HG02973 (cell line): Measurements from ENCODE around the gene GUCY1A1.

ENCODE experiments used
- ATAC-seq: cut with Tn5 transposase; IDR thresholded peaks from one replicate; pipeline ENCODE4 v1.9.1; 2021; ENCODE audit warnings: moderate library complexity; ENCODE audit not compliant: unreplicated experiment

GUCY1A1 gene

DNA sequence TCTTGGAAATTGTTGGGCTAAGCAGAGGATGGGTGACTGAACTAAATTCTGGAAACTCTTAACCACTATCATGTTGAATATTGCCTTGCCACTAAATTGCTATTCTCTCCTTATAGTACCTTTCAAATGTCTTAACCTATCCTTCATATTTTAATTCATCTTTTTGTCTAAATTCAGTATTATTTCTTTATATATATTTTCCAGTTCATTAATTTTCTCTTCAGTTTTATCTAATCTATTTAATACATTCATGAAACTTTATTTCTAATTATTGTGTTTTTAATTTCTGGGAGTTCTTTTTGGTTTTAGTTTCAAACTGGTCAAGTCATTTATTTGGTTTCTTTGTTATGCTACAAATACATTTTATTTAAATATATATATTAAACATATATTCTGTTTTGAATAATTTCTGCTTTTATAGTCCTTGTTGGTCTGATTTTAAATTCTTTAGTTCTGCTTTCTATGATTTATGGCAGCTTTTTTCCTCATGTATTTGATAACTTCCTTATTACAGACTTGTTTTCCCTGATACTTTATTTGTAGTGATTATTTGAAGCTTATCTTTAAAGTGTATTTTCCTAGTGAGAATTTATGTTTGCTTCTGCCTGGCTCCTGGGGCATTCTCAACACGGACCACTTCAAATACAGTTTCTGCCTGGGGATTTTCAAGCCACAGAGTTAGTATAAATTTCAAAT is 8.5 kb upstream of the GUCY1A1 start:
- no peak for ATAC-seq

DNA sequence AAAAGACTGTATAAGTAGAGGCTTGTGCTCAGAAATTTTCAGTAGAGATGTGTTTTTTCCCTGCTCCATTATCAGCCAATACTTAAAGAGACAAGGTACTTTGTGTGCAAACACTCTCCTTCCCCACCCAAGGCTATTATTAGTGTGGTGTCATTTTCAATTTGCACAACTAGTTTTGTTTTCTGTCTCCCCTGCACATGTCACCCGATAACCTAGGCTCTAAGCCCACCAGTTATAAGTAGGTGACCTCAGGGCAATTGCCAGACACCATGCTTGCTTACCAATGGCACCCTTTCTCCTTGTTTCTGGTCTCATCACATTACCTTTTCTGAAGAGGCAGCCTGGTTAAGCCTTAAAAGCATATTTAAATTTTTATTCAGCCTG is 8.0 kb upstream of the GUCY1A1 start:
- ATAC-seq, result no peak

DNA sequence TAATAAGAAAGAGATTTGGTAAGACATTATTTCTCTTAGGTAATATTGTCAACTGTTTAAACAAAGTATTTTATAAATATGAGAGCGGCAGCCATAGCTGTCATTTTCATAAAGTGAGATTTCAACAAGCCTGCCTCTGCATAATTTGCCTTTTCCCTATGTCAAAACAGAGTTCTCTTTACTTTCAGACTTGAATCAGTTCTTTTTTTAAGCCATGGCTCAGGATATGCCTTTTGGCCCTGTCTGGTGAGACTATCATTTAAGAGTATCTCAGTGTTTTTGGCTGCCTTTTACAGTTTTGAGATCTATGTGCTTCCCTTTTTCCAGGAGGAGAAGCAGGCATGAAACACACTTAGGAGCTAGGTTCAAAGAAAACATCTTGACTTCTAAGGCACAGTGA is 7.5 kb upstream of the GUCY1A1 start:
- ATAC-seq, result no peak

DNA sequence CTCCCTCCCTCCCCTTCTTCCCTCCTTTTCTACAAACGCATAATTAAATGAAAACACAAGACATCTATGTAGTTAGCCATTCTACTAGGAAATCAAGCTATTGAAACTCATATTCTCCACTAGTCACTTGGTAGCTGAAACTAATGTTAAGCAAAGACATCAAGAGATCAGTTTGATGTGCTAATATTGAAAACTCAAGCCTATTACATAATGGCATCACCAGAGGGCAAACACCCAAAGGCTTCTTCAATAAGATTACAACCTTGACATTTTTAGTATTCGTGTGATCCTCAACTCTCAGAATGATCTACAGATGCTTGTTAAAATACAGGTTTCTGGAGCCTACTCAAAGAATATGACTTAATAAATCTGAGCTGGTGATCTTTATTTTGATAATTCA is 6.2 kb upstream of the GUCY1A1 start:
- ATAC-seq, result no peak

DNA sequence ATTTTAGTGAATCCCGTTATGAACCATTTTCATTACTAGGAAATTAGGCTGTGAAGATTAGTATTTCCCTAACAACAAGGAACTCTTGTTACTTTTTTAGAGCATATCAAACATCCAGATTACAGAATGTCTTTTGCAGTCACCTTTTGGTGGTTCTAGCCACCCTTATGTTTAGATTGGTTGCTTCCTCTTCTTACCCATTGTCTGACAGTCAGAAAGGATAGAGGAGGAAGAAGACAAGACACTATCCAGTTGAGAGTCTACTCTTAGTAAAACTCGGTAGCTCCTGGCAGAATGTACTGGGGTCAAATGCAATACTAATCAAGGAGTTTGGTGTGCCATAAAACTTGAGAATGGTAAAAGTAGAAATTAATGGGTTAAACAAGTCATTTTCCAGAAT is 1.6 kb upstream of the GUCY1A1 start:
- no peak for ATAC-seq

DNA sequence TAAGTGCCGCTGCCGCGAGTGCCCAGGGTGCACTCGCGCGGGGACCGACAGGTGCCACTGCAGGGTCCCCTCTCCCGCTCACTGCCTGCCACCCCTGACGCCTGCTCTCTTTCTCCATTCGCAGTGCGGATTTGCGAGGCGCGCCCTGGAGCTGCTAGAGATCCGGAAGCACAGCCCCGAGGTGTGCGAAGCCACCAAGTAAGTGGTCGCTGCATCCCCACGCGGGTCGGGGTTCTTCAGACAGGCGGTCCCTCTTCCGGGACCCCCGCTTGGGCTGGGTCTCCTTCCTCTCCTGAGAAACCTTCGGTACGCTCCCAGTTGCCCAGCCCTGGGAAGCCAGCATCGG is 547 bp downstream of the GUCY1A1 start:
- ATAC-seq, result peak; percentile 61

DNA sequence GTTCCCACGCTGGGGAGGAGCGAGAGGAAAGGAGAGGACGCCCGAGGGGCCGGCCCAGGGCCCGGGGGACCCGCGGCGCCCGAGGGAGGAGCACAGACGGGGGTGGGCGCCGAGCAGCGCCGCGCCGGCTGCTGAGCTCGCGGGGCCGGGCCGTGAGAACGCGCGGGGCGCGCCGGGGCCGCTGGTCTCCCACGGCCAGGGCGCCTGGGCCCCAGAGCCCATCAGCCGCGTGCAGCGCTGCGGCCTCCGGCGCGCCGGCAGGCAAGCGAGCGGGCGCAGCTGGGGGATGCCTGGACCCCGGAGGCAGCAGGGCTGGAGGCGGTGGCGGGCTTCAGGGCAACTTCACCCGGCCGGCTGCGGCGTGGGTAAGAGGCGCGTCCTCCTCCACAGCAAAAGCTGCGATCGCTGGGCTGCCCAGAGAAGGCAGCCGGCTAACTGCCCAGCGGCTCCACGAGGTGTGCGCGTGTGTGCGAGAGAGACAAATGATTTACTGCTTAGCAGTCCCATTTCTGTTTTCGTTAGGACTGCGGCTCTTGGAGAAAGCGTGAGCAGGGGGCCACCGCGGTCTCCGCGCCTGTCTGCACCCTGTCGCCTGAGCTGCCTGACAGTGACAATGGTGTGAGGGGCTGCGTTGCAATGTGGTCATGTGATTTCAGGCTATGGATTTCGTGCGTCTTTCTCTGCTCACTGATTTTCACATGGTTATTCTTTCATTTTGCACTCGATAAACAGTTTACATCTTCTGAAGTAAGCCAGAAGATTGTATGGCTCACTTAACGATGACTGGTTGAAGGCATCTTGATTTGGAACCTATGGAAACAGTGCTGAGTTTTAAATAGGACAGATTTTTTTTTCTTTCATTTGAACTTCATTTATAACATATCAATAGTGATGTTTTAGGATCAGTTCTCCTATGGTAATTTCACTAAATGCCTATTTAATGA is 1.2 kb downstream of the GUCY1A1 start:
- ATAC-seq, result peak; percentile 43

DNA sequence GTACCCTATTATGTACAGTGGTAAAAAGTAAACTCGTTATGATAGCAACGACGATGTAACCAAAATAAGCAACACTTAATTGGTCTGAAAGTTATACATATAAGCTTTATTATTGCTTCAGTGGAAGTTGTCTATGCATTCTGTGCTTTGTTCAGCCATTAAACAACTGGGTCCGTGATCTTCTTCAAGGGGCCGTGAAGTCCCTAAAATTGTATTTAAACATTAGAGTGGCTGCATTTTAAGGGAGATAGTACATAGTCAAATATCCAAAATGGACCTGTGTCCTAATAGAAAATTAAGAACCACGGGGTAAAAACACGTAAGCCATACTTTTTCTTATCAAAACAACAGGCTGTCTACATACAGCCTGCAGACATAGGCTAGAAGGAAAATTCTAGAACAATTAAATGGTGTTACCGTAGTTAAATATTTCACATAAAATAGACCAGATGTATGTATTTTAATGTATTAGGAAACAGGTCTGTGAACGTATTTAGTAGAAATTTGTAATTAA is 2.1 kb downstream of the GUCY1A1 start:
- ATAC-seq, result no peak

DNA sequence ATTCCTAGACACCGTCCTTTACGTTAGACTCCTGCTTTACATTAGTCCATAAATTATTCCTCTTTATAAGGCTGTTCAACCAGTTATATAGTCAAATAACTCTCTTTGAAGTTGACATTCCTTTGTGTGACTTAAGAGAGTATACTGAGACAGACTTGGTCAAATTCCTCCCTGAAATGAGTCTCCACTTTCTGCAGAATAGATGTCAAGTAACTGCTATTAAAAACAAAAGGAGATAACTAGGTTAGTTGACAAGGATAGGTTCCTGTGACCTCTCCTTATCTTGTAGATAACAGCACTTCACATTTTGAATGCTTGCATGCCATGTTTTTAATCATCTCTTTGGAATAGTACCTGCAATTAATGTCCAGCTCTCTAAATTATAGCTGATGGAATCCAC is 5.7 kb downstream of the GUCY1A1 start:
- ATAC-seq, result no peak

DNA sequence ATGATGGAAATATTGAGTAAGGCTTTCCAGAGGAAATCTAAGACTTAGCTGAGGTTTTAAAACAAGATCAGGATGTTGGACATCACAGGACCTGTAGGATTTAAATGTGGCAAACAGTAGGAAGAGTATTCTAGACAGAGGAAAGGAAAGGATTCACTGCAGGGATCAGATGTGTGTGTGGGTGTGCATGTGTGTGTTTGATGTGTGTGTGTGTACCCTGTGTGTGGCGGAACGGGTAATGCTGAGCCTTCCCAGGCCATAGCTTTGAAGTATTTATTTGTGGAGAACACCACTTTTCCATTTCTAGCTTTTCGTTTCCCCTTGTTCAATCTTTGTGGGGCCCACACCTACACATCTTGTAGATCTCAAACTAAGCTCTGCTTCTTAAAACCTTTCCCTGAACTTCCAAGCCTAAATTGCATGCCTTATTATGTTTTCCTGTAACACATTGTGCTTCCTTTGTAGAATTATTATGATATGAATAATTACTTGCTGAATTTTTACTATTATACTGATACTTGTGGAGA is 6.9 kb downstream of the GUCY1A1 start:
- no peak for ATAC-seq

DNA sequence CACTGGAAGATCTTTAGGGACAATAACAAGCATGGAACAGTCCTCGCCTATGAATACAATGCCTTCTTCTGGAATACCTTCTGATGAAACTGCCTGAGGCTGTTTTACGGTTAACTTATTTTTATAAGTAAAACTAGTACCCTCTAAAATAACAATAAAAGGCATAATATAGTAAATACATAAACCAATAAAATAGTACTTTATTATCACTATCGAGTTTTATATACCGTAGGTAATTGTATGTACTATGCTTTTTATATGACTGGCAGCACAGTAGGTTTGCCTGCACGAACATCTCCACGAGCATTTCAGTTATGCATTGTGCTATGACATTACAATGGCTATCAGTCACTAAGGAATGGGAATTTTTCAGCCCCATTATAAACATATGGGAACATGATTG is 8.0 kb downstream of the GUCY1A1 start:
- ATAC-seq, result no peak

DNA sequence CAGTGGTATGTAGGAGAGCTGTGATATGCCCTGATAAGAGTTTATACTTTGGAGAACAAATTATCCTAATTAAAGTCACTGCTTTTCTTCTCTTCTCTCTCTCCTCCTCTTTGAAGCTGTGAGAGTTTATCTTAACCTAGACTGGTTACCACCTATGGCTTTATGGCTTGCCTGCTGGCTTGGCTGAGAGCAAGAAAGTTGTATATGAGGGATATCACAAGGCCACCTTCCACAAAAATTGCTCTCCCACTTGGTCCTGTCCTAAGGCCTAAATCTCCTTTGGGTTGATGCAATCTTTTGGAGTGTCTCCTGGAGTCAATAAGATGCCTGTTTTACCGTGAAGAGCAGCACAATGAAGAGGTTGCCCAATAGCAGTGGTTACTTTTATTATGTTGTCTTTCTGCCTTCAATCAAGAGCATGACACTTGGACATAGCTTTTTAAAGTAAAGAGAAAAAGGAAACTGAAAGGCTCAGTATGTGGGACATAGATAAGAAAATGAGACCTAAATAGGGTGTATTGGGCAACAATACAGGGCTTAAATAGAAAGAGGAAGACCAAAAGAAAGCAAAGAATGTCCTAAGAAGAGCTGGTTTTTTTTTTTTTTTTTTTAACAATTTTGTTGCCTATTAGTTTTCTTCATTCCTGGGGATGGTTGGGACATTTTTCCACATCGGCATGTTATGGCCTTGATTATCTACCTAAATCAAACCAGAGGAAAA is 9.2 kb downstream of the GUCY1A1 start:
- ATAC-seq, result peak; percentile 96

DNA sequence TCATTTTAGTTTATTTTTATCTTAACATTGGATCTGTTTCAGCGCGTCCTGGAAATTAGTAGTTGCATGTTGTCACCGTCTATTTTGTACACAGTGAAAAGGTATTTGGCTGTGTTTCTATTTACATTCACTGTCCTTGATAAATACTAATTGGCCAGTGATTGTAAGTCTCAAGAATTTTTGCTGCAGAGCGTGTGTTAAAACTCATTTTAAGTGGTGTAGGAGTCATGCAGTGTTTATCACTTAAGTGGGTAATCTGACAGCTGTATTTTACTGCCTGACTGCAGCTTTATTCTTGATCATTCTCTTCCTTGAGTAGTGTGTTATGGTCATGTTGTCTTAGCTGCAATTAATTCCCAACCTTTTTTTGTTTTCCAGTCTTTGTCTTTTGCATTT is 9.8 kb downstream of the GUCY1A1 start:
- no peak for ATAC-seq

DNA sequence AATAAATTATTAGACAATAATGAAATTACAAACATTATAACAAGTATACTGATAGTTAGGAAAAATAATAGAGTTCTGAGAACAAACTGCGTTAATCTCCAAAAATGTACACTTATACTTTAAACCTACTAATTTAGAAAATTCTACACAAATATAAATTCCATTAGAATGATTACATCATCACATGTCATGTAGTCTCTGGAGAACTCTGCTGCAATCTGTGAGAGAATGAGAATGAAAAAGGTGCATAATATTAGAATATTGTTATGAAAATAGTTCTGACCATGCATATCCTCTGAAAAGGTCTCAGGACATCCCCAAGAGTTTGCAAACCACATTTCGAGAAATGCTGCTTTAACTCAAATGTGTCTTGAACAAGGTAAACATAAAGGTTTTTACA is 11.4 kb downstream of the GUCY1A1 start:
- ATAC-seq, result no peak

DNA sequence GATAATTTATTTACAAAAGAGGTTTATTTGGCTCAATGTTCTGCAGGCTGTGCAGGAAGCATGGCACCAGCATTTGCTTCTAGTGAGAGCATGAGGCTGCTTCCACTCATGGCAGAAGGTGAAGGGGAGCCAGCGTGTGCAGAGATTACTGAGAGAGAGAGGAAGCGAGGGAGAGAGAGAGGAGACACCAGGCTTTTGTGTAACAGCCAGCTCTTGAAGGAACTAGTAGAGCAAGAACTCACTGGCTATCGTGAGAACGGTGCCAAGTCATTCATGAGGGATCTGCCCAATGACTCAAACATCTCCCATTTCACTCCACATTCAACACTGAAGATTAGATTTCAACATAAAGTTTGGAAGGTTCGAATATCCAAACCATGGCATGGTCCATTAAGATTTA is 12.7 kb downstream of the GUCY1A1 start:
- no peak for ATAC-seq

DNA sequence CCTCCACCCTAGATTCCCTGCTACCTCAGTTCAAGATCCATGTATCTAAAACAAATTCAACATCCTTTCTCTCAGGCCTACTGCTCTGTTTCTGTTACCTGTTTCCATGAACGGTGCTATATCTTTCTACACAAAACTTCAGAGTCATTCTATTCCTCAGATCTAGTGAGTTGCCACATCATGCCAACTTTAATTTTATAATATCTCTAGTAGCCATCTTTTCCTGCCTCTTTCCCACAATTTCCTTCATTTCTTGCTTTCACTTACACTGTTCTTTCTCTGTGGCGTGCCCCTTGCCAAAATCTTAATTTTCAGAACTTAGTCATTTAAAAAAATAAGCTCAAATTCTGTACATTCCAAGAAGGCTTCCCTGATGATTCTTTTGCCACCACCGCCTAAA is 15.2 kb downstream of the GUCY1A1 start:
- ATAC-seq, result no peak

DNA sequence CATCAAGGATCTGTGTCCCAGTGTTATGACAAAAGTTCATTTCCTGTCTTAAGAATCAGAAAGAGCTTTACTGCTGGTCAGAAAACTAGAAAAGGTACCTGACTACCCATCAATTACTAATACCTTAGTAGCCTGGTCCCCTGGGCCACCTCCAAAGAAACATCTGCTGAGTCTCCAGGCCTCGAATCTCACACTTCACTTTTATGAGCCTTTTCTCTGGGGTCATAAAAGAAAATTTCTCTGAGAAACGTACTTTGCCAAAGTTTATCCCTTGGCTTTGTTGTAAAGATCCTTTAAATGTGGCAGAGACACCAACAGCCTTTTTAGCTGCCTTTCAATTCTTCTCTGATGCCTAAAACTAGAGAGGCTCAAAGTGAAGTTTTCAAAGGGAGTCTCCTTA is 17.8 kb downstream of the GUCY1A1 start:
- ATAC-seq, result no peak

DNA sequence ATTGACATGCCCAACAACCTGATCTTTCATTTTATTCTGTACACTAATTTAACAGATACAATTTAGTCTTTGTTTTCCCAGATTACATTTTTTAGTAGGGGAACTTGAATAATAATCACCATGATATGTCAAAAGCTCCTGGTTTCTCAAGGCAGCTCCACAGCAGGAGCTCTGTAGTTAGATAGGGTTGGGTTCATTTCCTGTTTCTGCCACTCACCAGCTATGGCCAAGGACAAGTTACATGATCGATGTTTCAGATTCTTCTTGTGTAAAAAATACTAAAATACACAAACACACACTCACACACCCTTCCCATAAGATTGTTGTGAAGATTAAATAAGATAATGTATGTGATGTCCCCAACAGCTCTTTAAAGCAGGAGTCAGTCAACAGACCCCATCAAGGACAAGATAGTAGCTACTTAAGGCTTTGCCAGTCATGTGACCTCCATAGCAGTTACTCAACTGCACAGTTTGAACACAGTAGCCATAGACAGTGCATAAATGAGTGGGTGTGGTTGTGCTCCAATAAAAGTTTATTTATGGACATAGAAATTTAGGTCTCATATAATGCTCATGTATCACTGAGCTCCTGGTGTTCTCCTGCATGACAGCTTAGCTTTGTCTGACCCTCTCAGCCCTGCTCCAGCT is 18.4 kb downstream of the GUCY1A1 start:
- ATAC-seq, result no peak

DNA sequence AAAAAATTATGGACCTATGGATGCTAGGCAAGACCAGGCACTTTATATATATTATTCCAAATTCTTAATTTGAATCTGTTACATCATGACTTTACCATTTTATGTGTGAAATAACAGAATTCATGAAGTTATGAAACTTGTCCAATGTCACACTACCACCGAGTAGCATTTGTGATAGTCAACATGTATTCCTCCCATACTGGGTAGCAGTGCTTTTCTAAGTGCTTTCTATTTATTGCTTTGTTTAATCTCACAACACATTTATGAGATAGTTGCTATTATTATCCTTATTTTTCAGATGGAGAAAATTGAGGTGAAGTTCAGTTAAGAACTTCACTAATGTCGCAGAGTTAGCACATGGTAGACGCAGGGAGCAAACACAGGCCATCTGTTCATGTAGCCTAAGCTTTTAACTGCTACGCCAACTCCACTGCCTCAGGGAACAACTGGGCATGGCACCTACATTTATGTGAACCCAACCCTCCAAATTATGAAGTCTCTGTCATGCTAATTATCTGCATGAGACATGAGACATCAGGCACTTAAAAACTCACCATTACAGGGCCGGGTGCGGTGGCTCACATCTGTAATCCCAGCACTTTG is 20.8 kb downstream of the GUCY1A1 start:
- no peak for ATAC-seq

DNA sequence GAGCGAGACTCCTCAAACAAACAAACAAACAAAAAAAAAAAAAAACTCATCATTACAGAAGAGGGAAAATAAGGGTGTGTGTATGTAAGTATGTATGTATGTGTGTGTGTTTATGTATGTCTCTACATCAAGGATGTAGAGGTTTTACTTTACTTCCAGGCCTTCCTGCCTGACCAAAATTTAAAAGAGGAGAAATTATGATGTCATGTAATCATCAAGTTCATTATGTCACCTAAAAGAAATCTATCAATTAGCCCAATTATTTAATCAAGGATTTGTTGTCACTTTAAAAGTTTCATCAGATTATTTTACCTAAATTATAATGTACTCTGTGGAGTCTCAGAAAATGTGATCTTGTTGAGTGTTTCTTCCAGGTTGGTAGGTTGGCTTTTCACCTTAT is 21.6 kb downstream of the GUCY1A1 start:
- no peak for ATAC-seq
